GM18909 (cell line): ENCODE data around the gene RALGAPA2.

Source experiments
- ATAC-seq: cut with Tn5 transposase; IDR thresholded peaks from one replicate; pipeline ENCODE4 v1.9.1; 2021; ENCODE audit warnings: mild to moderate bottlenecking; ENCODE audit not compliant: unreplicated experiment, poor library complexity

The RALGAPA2 gene

GRCh38 chr20:20729563-20729962 is 17.1 kb upstream of the RALGAPA2 start:
- no peak for ATAC-seq

DNA sequence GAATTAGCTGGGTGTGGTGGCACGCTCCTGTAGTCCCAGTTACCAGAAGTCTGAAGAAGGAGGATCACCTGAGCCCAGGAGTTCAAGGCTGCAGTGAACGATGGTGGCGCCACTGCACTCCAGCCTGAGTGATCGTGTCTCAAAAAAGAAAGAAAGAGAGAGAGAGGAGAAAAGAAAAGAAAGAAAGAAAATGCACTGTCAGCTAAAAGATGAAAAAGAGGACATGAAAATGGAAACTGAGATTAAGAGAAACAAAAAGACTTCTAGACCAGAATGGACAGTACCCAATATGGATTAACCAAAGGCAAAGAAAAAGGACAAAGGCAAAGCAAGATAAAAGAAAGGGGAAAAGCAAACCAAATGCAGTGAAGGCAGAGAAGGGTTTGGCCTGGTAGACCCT is 9.0 kb upstream of the RALGAPA2 start:
- ATAC-seq: no peak

- no peak for ATAC-seq
These were observed 7.7 kb upstream of the RALGAPA2 start for GRCh38 chr20:20720158-20720557.

DNA sequence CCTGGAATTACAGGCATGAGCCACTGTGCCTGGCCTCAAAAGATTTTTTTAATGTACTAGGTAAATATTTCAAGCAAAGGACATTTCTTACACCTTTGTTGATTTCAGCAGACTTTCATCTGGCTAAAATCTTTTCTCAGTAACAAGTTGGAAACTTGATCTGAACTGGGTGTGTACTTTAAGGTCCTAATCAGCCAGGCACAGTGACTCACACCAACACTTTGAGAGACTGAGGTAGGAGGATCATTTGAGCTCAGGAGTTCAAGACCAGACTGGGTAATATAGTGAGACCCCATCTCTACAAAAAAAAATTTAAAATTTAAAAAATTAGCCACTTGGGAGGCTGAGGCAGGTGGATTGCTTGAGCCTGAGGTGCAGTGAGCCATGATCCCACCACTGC is 7.0 kb upstream of the RALGAPA2 start:
- no peak for ATAC-seq

DNA sequence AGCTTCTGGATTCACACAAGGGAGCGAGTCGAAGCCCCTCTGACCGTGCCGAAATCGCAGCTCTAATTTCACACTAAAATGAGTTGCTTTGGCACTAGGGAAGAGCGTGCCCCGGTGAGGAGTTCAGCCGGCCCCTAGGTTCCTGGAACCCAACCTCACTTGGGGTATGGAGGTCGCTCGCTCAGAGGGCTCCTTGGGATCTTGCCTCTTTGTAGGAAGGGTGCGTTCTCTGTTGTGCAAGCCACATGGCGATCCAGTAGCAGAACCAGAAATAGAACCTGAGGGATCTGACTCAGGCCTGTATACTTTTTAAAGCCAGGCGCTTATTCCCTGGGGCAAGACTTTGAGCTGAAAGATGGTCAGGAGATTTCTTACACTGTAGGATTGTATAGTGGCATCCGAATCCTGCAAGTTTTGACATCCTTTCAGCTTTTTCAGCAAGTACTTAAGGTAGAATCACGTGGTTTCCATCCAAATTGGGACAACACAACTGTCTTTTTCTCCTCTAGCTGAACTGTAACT is 861 bp upstream of the RALGAPA2 start:
- ATAC-seq: no peak

DNA sequence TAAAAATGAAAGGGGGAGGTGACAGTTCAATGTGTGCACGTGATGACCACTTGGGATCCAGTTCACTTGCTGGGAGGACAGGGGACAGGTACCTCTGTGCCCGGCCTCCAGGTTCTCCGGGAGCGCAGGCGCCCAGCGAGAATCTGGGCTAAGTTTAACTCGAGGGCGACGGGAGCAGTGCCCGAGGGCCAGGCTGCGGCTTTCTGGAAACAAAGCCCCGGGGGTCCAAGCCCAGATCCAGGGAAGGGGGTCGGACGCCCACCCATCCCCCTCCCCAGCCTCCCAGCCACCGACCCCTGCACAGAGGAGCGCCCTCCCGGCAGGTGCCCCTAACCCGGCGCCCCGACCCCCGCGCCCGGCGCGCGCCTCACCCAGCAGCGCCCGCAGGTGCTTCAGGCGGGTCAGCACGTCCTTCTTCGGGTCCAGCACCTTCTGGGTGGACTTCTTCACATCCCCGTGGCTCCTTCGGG is 405 bp downstream of the RALGAPA2 start:
- peak; percentile 13 for ATAC-seq

DNA sequence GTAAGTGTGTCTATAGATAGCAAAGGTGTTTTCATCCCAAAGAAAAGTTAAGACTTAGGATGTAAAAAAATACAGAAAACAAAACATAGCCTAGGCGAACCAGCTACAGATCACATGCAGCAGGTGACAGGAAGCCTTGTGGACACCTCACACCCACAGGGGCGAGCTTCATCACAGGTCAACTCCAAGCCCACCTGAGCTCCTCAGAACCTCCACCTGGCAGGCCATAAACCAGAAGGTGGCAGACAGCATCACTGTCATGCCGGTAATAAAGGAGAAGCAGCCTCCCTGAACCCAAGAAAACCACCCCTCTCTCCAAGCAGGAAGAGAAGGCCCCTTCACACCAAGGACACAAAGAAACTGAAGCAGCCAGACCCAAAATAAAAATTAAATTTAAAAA is 1.0 kb downstream of the RALGAPA2 start:
- no peak for ATAC-seq

GRCh38 chr20:20710443-20711315 is 1.8 kb downstream of the RALGAPA2 start:
- no peak for ATAC-seq

DNA sequence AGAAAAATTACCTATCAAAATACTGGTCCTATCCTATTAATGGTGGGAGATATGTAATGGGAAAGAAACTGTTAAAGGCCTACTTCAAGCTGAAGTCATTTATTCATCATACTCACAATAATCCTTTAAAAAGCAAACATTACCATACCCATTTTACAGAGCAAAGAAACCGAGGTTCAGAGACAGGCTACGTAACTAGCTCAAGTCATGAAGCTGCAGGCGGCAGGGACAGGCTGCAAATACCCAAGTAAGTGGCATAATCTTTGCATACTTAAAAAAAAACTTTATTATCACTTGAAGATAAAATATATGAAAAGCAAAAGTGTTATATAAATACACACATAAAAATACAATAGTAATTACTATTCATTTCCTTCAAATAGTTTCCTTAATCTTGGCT is 2.6 kb downstream of the RALGAPA2 start:
- no peak for ATAC-seq

GRCh38 chr20:20706285-20706684 is 6.2 kb downstream of the RALGAPA2 start:
- ATAC-seq: no peak

DNA sequence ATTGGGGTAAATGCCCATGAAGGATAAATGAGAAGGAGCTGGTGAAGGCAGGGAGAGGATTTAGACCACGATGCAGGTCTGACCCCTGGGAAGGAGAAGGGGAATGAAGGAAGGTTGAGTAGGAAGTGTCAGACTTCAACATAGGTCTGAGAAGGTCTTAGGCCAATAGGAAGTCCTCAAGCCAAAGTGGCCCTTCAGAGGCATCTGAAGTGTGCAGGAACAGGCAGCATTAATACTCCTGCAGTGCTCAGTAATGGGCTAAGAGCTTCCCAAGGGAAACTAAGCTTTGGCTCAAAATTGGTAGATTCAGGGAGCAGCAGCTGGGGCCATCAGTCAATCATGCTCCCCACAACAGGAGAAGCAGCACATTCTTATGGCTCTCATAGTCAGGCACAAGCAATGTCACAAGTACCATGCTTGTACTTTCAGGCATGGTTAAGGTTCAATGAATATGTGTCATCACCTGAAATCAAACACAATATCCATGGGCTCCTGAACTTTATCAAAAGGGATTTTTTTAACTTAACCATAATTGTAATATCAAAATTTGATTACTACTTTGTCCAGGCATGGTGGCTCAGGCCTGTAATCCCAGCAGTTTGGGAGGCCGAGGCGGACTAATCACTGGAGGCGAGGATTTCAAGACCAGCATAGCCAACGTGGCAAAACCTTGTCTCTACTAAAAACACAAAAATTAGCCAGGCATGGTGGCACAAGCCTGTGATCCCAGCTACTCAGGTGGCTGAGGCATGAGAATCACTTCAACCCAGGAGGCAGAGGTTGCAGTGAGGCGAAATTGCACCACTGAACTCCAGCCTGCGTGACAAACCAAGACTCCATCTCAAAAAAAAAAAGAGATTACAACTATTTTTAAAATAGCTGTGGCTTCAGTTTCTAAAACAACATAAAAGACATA is 9.9 kb downstream of the RALGAPA2 start:
- no peak for ATAC-seq

GRCh38 chr20:20699917-20700316 is 12.5 kb downstream of the RALGAPA2 start:
- no peak for ATAC-seq

DNA sequence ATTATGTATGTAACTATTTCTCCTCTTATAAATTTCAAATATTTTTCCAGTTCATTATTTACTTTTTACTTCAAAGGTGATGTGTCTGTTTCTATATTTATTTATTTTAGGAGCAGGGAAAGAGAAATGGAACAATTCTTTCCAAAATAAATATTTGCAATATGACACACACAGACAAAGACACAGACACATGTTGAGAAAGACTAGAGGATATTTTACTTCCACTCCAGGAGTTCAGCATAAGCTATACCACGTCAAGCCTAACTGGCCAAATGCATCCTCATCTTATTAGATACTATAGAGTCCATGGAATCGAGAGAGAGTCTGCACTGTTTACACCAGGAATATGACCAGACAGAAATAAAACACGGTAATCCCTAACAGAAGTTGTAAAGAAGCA is 13.3 kb downstream of the RALGAPA2 start:
- ATAC-seq: no peak

GRCh38 chr20:20697325-20697845 is 15.1 kb downstream of the RALGAPA2 start:
- no peak for ATAC-seq

- no peak for ATAC-seq
These were observed 17.1 kb downstream of the RALGAPA2 start for GRCh38 chr20:20695250-20695816.

- no peak for ATAC-seq
These were observed 17.9 kb downstream of the RALGAPA2 start for GRCh38 chr20:20694591-20694990.

DNA sequence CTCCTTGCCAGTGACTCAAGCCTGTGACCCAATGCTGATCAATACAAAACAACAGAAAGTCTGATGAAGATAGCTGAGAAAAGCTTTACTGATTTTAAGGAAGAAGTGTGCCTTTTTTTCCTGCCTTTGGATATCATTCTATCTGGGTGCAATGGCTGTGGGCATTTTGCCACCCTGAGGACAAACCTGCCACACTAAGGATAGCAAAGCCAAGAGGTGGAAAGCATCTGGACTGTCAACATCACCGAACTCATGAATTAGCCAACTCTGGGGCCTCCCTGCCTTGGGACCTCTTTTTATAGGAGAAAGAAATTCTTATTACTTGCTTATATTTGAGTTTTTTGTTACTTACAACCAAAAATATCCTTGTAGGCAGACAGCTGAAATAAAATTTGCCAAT is 19.9 kb downstream of the RALGAPA2 start:
- ATAC-seq: no peak

GRCh38 chr20:20691477-20692235 is 20.8 kb downstream of the RALGAPA2 start:
- ATAC-seq: peak; percentile 54

DNA sequence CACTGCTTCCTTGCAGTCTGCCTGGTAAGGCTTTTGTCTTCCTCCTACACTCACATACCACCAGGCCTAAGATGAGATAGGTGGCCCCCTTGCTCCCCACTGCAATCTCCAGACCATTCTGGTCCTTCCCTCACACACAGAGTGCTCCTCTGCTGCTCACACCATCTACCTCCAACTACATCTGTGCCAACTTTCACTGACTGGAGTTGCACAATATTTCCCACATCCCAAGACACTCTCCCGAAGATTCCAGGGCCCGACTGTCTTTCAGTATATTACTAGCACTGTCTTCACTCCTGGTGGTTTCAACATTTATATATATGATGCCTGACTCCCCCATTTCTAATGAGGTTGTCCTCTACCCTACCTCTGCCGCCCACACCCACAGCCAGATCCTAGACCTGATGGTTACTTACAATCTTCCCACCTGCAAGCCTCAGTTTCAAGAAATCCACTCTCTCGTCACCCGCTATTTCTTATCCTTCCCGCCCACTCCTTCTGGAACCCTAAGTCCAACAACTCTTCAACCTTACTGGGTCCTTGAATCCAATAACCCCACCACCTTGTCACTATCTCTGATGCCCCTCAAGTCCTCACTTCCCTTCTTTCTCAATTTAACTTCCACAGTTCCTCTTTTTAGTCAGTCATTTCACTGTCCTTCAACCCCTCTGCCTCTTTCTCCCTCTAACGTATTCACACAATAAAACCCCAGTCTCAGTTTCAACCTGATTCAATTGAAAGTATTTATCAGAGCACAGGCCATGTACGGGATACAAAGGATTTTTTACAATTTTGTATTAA is 21.6 kb downstream of the RALGAPA2 start:
- peak; percentile 72 for ATAC-seq
